ENCODE measurements around the gene FAM50B.

Gene FAM50B

DNA sequence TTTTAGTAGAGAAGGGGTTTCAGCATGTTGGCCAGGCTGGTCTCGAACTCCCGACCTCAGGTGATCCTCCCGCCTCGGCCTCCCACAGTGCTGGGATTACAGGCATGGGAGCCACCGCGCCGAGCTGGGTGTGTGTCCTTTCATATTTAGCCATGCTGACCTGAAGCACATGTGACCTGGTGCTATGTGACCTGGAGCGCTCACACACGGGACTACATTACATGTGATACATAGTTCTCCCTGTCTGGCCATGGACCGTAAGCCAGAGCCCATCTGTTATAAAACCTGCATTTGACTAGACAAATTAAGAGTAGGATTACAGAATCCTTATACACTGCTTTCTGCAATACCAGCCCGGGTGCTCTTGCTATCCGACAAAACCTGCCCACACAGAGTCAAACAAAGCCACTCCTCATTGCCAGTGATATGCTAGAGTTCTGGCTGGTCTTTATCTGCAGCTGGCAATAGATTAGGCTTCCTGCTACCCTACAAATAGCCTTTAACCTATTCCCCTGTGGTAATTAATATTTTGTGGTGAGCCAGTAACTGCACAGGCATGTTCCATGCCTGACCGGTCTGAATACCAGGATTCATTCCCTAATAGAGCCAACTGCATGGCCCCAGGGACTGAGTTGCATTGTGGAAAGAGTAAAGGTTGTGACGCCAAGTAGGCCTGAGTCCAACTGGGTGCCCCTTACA lies 26.3 kb upstream of the FAM50B start:
- H3K27ac ChIP-seq, result no peak overlapping the region
- no peak for TF ChIP-seq ZFX (IDR thresholded peaks at IDR 0.05)
- TF ChIP-seq, protein P1, sequence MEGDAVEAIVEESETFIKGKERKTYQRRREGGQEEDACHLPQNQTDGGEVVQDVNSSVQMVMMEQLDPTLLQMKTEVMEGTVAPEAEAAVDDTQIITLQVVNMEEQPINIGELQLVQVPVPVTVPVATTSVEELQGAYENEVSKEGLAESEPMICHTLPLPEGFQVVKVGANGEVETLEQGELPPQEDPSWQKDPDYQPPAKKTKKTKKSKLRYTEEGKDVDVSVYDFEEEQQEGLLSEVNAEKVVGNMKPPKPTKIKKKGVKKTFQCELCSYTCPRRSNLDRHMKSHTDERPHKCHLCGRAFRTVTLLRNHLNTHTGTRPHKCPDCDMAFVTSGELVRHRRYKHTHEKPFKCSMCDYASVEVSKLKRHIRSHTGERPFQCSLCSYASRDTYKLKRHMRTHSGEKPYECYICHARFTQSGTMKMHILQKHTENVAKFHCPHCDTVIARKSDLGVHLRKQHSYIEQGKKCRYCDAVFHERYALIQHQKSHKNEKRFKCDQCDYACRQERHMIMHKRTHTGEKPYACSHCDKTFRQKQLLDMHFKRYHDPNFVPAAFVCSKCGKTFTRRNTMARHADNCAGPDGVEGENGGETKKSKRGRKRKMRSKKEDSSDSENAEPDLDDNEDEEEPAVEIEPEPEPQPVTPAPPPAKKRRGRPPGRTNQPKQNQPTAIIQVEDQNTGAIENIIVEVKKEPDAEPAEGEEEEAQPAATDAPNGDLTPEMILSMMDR (conservative IDR thresholded peaks at IDR 0.05), result no peak

DNA sequence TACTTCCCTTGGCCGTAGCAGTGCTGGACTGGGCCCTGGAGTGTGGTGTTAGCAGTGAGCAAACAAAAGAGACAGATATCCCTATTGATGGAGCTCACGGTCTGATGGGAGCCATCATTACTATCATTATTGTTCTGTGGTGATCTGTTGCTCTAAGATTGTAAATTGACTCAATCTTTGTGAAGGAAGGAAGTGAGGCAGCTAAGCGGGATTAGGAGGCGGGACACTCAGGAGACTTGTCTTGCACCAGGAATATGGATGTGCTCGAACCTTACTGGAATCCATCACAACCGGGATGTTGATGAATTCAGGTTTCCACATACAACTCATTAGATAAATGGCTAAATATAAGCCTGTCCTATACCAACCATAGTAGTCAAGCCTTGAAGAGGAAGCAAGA lies 25.5 kb upstream of the FAM50B start:
- H3K27ac ChIP-seq, result no peak overlapping the region
- TF ChIP-seq, protein P1 (conservative IDR thresholded peaks at IDR 0.05), result no peak
- TF ChIP-seq ZFX (IDR thresholded peaks at IDR 0.05), result no peak

DNA sequence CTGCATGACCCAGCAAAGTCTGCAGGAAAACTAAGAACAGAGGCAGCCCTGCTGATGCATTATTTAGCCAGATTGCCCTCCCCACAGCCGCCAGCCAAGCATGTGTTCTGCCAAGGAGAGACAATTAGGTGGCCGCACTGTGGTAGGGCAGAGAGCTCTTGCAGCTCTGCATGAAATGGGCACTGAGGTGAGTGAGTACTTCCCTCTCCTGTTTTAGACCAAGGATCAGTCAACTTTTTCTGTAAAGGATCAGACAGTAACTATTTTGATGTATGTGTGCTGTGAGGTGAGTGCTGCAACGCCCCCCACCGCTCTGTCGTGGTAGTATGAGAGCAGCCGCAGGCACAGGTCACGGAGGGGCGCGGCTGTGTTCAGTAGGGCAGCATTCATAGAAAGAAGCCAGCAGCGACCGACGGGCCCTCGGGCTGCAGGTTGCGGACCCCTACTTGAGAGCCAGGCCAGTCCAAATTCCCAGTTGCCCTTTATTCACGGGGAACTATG lies 23.8 kb upstream of the FAM50B start:
- TF ChIP-seq, protein P1 (conservative IDR thresholded peaks at IDR 0.05), result no peak; the same call in 1 of the 2 replicates
- no peak for TF ChIP-seq ZFX (IDR thresholded peaks at IDR 0.05)
- peak overlapping the region; percentile 94 for H3K27ac ChIP-seq

DNA sequence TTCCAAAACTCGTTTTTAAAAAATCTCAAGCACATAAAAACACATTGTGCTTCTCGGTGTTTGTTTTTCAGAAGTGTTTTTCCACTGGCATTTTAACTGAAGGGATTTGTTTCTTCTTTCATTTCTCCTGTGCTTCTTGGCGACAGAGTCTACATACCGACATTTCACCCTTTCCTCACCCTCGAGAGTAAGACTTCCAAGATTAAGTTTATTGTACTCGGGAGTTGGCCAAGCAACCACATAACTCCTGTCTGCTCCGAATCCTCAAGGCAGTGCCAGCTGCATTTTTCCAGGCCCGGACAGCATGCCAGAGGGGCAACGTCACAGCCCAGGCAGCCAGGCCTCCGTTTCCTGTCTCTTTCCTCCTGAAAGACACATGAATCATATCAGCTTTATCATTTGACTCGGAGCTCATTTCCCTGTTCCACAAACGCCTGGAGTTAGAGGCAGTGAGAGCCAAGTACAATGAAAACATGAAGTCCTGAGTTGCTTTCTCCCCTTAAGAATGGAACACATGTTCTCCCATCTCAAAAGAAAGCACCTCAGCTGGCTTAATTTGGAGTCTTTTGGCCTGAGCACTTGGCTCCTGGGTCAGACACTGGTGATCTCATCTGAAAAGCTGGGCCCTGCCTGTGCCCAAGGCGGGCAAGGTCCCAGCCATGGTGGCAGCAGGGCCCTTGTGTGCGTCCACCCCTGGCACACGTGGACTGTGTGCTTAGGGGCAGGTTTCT lies 23.2 kb upstream of the FAM50B start:
- TF ChIP-seq, protein P1 (conservative IDR thresholded peaks at IDR 0.05), result no peak
- peak; percentile 53 for TF ChIP-seq ZFX (IDR thresholded peaks at IDR 0.05)
- H3K27ac ChIP-seq, result peak overlapping the region; percentile 94

DNA sequence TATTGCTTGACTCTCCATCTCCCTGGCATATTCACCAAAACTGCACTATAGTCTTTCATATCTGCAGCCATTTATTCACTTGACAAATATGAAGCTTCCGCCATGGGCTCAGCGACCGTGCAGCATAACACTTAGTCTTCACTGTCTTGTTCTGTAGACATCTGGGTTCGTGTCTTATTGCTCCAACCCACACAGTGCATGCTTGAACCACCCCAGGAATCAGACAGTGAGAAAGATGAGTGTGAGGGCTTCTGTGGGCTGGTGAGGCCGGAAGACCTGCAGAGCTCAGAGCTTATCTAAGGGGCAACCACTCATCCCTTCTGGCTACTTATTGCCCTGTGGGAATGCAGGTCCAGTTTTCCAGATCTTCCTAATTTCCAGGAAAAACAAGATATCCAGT lies 19.9 kb upstream of the FAM50B start:
- TF ChIP-seq, protein P1 (conservative IDR thresholded peaks at IDR 0.05), result no peak
- TF ChIP-seq ZFX (IDR thresholded peaks at IDR 0.05), result no peak

DNA sequence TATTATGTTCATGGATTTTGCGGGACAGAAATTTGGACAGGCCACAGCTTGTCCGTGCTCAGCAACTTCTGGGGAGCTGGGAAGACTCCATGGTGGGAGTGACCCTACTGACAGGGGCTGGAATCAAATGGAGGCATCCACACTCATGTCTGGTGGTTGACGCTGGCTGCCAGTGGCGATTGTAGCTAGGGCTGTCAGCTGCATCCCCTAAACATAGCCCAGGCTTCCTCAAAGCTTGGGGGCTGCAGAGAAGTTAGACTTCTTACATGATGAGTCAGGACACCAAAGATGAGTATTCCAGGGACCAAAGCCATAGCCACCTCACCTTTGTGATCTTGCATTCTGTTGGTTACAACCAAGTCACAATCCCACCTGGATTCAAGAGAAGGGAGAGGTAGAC lies 18.4 kb upstream of the FAM50B start:
- TF ChIP-seq ZFX (IDR thresholded peaks at IDR 0.05), result no peak
- TF ChIP-seq, protein P1 (conservative IDR thresholded peaks at IDR 0.05), result no peak
- H3K27ac ChIP-seq, result no peak overlapping the region

More for the DNA sequence above, 19.9 kb upstream of the FAM50B start:
- no peak overlapping the region for H3K27ac ChIP-seq
